NCI-H345 treated with DMSO at 0.1 percent for 48 hours (cell line): ENCODE results near the gene WDR6.

Experiments
- DNase-seq: peaks from one replicate; lab custom pipeline; 2025; ENCODE audit not compliant: unreplicated experiment; lab: John Stamatoyannopoulos, UW

WDR6 gene, protein sequence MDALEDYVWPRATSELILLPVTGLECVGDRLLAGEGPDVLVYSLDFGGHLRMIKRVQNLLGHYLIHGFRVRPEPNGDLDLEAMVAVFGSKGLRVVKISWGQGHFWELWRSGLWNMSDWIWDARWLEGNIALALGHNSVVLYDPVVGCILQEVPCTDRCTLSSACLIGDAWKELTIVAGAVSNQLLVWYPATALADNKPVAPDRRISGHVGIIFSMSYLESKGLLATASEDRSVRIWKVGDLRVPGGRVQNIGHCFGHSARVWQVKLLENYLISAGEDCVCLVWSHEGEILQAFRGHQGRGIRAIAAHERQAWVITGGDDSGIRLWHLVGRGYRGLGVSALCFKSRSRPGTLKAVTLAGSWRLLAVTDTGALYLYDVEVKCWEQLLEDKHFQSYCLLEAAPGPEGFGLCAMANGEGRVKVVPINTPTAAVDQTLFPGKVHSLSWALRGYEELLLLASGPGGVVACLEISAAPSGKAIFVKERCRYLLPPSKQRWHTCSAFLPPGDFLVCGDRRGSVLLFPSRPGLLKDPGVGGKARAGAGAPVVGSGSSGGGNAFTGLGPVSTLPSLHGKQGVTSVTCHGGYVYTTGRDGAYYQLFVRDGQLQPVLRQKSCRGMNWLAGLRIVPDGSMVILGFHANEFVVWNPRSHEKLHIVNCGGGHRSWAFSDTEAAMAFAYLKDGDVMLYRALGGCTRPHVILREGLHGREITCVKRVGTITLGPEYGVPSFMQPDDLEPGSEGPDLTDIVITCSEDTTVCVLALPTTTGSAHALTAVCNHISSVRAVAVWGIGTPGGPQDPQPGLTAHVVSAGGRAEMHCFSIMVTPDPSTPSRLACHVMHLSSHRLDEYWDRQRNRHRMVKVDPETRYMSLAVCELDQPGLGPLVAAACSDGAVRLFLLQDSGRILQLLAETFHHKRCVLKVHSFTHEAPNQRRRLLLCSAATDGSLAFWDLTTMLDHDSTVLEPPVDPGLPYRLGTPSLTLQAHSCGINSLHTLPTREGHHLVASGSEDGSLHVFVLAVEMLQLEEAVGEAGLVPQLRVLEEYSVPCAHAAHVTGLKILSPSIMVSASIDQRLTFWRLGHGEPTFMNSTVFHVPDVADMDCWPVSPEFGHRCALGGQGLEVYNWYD

DNA sequence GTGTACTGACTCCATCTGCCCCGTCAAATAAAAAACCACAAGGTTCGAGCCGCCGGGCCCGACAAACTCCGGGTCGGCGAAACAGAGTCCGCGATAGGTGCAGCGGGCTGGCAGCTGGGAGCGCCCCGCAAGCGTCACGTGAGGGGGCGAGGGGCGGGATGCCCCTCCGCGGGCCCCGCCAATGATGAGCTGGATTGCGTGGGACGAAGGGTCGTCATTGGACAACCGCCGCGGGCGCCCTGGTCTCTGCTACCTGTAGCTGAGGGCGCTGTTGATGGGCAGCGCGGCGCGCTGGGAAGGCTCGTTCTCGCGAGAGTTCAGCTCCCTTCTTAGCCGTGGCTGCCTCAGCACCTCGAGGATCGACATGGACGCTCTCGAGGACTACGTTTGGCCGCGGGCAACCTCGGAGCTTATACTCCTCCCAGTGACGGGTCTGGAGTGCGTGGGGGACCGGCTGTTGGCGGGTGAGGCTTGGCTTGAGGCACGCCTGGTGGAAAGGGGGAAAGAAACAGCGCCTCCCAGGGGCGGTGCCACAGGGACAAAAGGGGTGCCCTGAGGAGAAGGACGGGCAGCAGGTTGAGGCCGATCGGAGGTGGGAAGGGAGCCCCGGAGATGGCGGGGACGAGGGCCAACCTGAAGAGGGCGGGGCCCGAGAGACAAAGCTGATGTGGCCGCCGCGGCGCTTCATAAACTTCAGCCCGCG lies at the start of gene WDR6:
WDR6 (plus strand) TSS at position 324 of the 703 bp plus-strand sequence; CDS start at position 365, 41 bp downstream.
- DNase-seq: peak; percentile 79

- DNase-seq: no peak
These were observed 46.3 kb upstream of the WDR6 start for GRCh38 chr3:48960841-48961413.

DNA sequence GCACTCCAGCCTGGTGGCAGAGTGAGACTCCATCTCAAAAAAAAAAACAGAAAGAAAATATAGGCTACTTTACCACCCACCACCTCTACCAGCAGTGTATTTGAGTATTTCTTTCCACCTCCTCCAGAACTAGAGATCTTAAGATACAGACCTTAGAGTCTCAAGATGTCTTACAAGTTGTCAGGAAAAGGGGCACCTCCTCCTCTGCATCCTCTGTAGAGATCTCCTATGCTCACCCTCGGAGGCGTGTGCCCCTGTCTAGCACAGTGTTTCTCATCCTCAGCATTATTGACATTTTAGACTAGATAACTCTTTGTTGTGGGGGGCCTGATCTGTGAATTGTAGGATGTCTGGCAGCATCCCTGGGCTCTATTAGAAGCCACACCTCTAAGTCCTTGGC lies 44.9 kb upstream of the WDR6 start:
- DNase-seq: no peak

DNA sequence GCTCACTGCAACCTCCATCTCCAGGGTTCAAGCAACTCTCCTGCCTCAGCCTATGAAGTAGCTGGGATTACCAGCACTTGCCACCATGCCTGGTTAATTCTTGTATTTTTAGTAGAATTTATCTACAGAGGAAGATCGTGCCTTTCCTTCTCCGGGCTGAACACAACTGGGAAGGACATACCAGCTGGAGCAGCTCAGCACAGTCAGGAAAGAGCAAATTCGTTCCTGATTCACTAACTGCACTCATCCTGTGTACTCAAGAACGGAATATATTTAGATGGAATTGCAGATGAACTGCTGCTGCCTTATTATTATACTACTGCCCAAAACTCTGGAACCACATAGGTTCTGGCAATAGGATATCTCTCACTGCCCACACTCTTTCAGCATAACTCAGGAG lies 44.3 kb upstream of the WDR6 start:
- DNase-seq: no peak

GRCh38 chr3:48963591-48963990 lies 43.6 kb upstream of the WDR6 start:
- DNase-seq: no peak

DNA sequence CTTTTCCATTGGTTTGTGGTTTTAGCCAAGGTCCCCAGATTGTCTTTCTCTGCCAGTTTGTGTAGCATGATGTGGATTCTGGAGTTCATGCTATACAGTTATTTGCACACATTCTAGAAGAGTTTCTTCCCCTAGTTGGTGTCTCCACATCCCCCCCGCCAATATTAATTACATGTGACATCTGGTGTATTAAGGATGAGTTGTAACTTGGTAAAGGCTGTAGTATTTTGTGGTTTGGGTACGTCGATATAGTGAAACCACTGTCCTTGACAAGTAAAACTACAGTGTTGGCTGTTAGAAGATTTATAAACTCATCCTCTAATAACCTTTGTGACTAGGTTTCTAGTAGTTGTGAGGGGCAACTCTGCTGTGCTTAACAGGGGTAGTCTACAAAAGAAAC lies 40.8 kb upstream of the WDR6 start:
- DNase-seq: no peak

DNA sequence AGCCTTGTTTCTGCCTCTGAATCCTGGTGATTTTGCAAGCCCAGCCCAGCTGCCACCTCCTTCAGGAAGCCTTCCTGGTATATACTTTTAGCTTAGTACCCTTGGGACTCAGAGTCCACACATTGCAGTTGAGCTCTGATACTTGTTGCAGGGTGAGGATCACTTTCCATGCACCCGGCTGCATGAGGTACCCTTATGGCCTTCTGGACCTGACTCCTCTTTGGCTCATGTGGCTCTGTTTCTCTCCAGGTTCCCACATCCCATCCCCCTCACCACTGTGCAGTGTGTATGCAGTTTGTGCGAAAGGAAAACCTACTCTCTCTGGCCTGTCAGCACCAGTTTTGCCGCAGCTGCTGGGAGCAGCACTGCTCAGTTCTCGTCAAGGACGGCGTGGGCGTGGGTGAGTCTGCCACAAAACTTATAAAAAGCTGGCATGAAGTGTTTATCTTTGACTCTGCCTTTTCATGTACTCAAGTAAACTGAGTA lies 40.3 kb upstream of the WDR6 start:
- no peak for DNase-seq

DNA sequence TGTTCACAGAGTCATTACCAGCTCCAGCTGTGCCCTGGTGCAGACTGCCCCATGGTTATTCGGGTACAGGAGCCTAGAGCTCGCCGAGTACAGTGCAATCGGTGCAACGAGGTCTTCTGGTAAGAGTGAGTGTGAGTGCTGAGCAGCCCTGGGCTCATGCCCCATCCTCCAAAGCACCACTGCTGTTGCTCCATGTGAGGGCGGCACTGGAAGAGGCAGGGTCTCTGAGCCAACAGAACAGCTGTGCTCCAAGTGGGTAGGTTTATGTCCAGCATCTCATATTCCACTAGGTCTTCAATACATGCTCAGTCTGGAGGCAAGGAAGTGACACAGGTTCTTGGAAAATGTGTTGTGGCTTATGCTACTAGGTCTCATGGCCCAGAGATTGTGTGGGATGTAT lies 36.6 kb upstream of the WDR6 start:
- no peak for DNase-seq

DNA sequence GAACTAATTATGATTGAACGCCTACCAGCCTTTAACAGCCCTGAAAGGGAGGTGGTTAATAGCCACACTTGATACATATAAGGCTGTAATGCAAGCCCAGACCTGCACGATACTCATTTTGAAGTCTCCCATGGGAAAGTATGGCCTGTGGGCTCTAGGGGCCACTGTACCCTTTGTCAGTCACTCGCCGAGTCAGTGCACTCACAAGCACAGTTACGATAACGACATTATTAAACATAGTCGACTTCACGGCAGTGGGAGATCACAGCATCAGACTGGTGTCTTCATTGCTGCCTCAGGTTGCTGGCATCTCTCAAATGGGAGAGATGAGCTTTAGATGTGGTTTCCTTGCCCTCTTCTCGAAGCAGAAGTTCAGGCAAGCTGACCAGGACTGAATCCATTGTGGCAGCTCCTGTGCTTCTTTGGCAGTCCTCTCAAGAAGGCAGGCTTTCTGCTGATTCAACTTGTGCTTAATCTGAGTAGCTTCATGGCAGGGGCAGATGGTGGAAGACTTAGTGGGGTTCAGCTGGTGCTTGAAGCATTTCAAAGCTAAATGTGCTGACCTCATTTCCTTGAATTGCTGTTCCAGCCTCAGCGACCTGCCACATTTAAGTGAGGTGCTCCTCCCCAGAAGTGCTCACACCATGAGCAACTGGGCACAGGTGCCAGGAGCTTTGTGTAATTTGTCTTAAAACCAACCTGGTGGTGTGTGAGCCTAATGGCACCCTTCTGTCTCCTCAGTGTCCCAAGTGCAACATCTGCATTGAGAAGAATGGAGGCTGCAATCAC lies 32.9 kb upstream of the WDR6 start:
- DNase-seq: no peak

DNA sequence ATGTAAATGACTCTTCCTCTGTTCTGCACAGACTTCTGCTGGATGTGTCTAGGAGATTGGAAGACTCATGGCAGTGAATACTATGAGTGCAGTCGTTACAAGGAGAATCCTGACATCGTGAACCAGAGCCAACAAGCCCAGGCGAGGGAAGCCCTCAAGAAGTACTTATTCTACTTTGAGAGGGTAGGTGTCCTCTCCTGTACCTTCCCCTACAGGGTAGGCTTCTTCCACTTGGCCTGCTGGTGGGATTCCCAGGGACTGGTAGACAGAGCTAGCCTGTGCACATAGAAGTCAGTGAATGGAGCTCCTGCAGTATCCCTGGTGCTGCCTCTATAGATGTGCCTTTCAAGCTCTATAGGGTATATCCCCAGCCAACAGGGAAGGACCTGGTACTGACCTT lies 27.7 kb upstream of the WDR6 start:
- no peak for DNase-seq

GRCh38 chr3:48980295-48980694 lies 26.9 kb upstream of the WDR6 start:
- DNase-seq: no peak

- DNase-seq: no peak
These were observed 25.2 kb upstream of the WDR6 start for GRCh38 chr3:48982016-48982415.

- no peak for DNase-seq
These were observed 24.5 kb upstream of the WDR6 start for GRCh38 chr3:48982686-48983085.

DNA sequence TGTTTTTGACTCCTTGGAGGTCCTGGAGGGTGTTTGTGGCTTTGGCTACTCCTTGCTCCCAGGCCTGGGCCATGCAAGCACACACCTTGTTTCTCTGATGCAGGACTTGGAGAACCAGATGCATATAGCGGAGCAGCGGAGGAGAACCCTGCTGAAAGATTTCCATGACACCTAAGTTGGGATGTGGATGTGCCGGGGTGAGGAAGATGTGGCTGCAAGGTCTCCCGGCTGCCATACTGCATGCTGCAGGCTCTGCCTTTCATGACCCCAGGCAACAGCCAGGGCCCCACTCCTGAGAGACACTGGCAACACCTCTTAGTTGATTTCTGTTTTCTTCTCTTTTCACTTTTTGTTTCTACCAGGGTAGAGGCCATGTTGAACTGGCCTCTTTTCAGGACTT lies 24.1 kb upstream of the WDR6 start:
- DNase-seq: no peak

DNA sequence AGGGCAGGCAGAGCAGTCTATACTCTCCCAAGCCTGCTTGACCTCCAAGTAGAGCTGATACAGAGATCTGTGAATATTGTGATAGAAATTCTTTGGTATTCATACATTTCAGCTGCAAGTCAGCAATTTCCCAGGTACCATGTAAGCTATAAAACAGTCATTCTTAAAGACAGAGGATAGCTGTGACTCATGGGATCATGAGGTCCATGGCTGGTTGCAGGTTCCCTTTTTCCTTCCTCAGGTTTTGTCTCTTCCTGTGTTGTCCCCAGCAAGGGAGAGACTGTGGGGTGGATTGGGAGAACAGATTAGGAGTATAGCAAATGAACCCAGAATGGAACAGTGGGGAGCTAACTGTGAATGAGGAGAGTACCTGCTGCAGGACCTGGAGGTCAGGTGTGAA lies 22.5 kb upstream of the WDR6 start:
- DNase-seq: no peak

DNA sequence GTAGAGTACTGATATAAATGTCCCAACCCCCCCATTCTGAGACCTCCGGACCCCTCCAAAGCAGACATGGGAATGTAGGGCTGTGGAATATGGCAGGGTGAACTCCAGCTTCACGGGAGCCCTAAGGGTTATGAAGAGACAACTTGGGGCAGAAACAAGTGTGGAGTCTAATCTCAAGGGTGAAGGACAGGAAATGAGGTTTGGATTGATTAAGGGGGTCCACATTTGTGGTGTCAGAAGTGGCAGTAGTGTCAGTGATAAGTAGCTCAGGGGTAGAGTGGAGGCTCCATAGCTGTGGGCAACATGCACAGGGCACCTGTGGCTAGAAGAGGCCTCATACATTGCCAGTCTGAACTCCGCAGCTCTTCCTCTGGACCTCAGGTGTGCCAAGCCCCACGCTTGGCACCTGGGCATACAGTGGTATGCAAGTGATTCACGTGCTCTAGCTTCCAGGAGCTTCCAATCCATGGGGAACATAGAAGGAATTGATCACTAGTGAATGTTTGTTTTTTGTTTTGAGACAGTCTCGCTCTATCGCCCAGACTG lies 21.3 kb upstream of the WDR6 start:
- no peak for DNase-seq

DNA sequence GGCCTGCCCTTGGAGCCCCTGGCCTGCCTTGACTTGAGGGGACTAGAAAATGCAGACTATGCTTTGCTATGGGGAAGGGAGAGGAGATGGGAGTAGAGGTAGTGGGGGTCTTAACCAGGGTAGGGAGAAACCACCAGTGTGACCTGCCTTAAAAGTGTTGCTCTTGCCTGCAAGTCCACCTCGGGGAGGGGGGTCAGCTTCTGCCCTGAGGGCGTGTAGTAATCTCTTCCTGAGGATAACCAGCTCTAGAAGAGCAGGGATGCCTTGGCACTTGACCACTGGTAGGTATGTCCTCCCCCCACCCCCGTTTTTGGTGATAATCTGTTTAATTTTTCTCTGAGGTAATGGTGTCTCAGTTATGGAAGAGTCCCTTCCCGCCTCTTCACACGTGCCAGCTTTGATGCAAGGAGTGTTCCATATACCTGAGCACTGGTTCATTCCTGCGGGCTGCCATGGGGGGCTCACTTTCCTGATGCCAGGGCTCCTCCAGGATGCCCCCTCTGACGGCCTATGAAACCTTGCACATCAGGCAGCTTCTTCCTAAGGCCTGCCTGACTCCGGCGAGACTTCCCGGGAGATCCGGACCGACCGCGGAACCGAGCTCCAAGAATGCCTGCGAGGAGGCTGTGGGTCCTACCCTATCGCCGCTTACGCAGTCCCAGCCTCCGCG lies 17.9 kb upstream of the WDR6 start:
- no peak for DNase-seq

- peak; percentile 44 for DNase-seq
These were observed 17.2 kb upstream of the WDR6 start, which contains the start of gene P4HTM for GRCh38 chr3:48989796-48990635. TSS of gene P4HTM (plus strand) at chr3:48990241. CDS start at chr3:48990257, 16 bp downstream.
